Fibroblast of skin of right quadriceps (primary cell): Measurements from ENCODE around the gene EXOC3.
A peak's percentile ranks its signal among the peaks of the same experiment; 100 is the strongest.

Experiments used
- DNase-seq: peaks from one replicate; pipeline ENCODE4 v3.0.0-alpha.2; 2013

Gene EXOC3

GRCh38 chr5:427415-428087 lies 15.4 kb upstream of the EXOC3 start:
- DNase-seq = no peak

- no peak for DNase-seq
Measured at GRCh38 chr5:428219-428618, 14.8 kb upstream of the EXOC3 start.

- DNase-seq = no peak
Measured at GRCh38 chr5:428754-429452, 14.1 kb upstream of the EXOC3 start.

- peak; percentile 47 for DNase-seq
Measured at GRCh38 chr5:429453-430188, 13.4 kb upstream of the EXOC3 start.

GRCh38 chr5:430214-430925 lies 12.6 kb upstream of the EXOC3 start:
- DNase-seq = no peak

GRCh38 chr5:431001-431710 lies 11.8 kb upstream of the EXOC3 start:
- DNase-seq = peak; percentile 43

GRCh38 chr5:431711-432050 lies 11.3 kb upstream of the EXOC3 start:
- no peak for DNase-seq

GRCh38 chr5:432201-432927 lies 10.6 kb upstream of the EXOC3 start:
- no peak for DNase-seq

GRCh38 chr5:432928-433791 lies 9.8 kb upstream of the EXOC3 start:
- no peak for DNase-seq

GRCh38 chr5:433836-434235 lies 9.1 kb upstream of the EXOC3 start:
- DNase-seq = no peak

GRCh38 chr5:434443-435146 lies 8.4 kb upstream of the EXOC3 start:
- DNase-seq = no peak

GRCh38 chr5:435156-435790 lies 7.7 kb upstream of the EXOC3 start:
- DNase-seq = no peak

GRCh38 chr5:435961-436640 lies 6.9 kb upstream of the EXOC3 start:
- peak; percentile 30 for DNase-seq

GRCh38 chr5:436641-436975 lies 6.4 kb upstream of the EXOC3 start:
- DNase-seq = no peak

- no peak for DNase-seq
Measured at GRCh38 chr5:437281-437771, 5.7 kb upstream of the EXOC3 start.

- DNase-seq = no peak
Measured at GRCh38 chr5:438481-438981, 4.4 kb upstream of the EXOC3 start.

- DNase-seq = no peak
Measured at GRCh38 chr5:439181-439580, 3.8 kb upstream of the EXOC3 start.

GRCh38 chr5:439636-440035 lies 3.3 kb upstream of the EXOC3 start:
- no peak for DNase-seq
